Measurements from ENCODE around the gene L1CAM.

- TF ChIP-seq CTCF (conservative IDR thresholded peaks at IDR 0.05; ENCODE audit: low read depth, low read length) = no peak
- no peak for TF ChIP-seq EZH2 (IDR thresholded peaks at IDR 0.05; ENCODE audit: borderline replicate concordance, low read depth, low read length, poor library complexity, severe bottlenecking)
Measured at GRCh38 chrX:153878345-153878744, 7.6 kb downstream of the L1CAM start.

Data from A673 (cell line).